Smooth muscle cell of the brain vasculature (primary cell): Measurements from ENCODE around the gene GLIS1.

Experiments used
- DNase-seq: peaks from one replicate; pipeline ENCODE4 v3.0.0-alpha.2; 2012; ENCODE audit warnings: low read depth, low spot score

GLIS1 gene

DNA sequence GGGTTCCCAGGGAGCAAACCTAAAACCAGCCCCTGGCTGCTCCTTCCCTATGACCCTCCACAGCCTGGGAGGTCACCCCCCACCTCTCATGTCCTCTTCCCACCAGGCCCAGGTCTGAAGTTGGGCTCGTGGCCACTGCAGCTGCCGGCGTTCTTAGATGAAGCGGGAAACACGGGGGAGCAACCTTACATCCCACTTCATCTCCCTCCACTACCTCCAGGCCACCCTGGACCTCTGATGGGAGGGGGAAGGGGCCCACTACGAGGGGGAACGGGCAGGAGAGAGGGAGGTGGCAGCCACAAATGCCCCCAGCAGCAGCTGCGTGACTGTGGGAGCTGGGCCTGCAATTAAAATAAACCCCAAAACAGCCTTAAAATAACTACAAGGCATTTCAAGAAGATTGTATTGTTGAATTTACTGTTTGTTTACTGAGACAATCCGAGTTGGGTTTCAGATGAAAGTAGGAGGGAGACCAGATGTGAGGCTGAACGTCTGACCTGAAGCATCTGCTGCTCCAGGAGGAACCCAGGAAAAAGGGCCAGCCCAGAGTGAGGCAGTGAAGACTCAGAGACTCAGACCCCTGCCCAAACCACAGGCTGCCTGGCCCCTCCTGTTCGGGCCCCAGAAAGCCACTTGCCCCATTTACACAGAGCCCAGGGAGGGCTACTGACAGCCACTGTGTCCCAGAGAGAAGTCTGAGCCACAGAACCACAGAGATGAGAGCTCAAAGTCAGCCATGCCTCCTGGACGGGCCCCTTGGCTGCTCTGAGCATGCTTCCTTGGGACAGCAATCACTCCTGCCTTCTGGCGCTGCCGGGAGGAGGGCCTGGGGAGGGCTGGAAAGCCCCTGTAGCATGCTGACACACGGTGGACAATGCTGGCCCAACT is 59.8 kb downstream of the GLIS1 start:
- DNase-seq: no peak

DNA sequence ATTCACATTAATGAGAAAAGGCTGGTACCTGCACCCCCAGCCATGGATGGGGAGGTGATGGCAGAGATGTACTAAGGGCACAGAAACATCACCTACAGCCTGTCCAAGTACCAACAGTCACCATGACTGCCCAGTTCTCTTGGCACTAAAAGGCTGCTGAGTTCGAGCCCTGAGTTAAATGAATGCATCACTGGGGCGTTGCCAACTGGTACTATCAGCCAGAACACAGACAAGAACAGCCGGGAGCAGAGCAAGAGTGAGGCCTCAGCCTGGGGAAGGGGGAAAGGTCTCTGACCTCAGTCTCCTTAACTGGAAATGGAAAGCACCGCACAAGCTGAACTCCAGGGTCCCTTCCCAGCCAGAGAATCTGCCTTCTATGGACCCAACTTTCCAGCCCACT is 60.5 kb downstream of the GLIS1 start:
- no peak for DNase-seq

GRCh38 chr1:53678046-53678445 is 60.9 kb downstream of the GLIS1 start:
- no peak for DNase-seq

DNA sequence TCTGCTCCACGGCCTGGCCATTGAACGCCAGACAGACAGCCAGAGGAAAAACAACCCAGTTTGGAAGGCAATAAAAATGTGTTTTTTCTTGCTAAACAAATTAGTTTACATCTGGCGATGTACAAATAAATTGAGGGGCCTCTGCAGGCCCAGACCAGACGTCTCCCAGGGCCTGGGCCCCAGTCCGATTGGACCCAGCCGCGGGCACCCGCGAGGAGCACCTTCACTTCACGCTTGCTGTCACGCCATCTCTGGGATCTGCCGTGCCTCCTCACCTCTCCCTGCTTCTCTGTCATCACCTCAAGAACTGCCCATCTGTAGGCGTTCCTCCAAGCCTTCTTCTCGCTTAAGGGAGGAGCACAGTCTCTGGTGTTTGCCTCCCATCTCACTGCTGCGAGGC is 61.5 kb downstream of the GLIS1 start:
- no peak for DNase-seq

- DNase-seq: no peak
Observed at GRCh38 chr1:53672785-53673184, 66.2 kb downstream of the GLIS1 start.

GRCh38 chr1:53672243-53672642 is 66.7 kb downstream of the GLIS1 start:
- no peak for DNase-seq

- no peak for DNase-seq
Observed at GRCh38 chr1:53669621-53670191, 69.3 kb downstream of the GLIS1 start.

GRCh38 chr1:53666566-53666965 is 72.4 kb downstream of the GLIS1 start:
- no peak for DNase-seq

GRCh38 chr1:53665996-53666395 is 73.0 kb downstream of the GLIS1 start:
- DNase-seq: no peak

- DNase-seq: no peak
Observed at GRCh38 chr1:53663529-53664300, 75.2 kb downstream of the GLIS1 start.

GRCh38 chr1:53662951-53663350 is 76.0 kb downstream of the GLIS1 start:
- DNase-seq: no peak

GRCh38 chr1:53662169-53662568 is 76.8 kb downstream of the GLIS1 start:
- no peak for DNase-seq

GRCh38 chr1:53661496-53661895 is 77.5 kb downstream of the GLIS1 start:
- DNase-seq: no peak

DNA sequence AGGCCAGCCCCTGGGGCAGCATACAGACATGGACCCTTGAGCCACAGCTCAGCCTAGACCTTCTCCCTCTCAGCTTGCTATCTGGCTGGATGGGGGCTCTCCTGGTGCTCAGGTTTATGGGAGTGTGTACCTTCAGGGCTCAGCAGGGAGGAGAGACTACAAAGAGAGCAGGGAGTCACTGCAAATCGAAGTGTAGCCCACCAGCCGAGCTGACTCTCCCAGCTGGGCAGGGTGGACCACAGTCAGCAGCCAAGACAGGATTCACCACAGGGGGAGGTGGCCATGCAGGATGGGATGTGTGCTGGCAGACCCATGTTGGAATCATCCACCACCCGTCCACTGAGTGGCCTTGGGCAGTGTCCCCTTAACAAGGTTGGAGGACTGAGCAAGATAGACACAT is 78.3 kb downstream of the GLIS1 start:
- DNase-seq: no peak

- DNase-seq: no peak
Observed at GRCh38 chr1:53659436-53659835, 79.5 kb downstream of the GLIS1 start.

GRCh38 chr1:53658489-53659230 is 80.3 kb downstream of the GLIS1 start:
- DNase-seq: no peak

DNA sequence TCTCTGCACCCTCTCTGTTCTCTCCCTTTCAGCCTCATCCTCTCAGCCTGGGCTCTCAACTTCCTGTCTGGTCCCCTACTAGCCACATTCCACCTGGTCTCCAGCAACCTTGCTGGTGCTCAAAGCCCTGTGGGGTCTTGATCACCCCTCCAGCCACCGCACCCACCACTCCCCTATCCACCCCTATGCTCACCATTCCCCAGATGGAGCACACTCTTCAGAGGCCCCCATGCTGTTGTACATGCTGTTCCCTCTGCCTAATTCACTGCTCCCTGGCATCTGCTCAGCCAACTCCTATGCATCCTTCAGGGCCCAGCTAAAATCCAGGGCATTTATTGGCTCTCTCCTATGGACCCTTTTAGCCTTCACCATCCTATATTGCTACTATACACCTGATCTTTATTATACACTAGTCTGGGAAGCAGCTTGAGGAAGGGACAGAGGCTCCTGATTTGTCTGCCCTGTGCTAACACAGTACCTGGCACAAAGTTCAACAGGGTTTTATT is 81.0 kb downstream of the GLIS1 start:
- no peak for DNase-seq

DNA sequence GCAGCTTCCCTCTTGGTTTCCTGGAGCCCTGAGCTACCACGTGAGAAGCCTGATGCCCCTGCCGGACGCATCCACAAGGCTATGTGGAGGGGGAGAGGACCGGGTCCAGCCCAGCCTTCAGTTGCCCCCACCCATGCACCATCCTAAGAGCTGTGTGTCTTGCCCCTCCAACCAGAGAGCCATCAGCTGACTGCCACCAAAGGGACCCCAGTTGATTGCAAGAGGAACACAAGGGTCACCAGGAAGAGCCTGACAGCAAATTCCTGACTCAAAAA is 81.5 kb downstream of the GLIS1 start:
- no peak for DNase-seq

GRCh38 chr1:53656747-53657530 is 82.0 kb downstream of the GLIS1 start:
- DNase-seq: no peak

- no peak for DNase-seq
Observed at GRCh38 chr1:53655931-53656746, 82.8 kb downstream of the GLIS1 start.
